Mesodermal cell (in vitro differentiated cells): ENCODE measurements around the gene VAPB.
"Not testable (repeated sequence)": the region's sequence is repeated elsewhere in the genome, so short reads cannot be mapped to it uniquely, and the experiment has no call there.

Experiments
- H3K27ac ChIP-seq: 2 replicates; pipeline ENCODE4 v1.7.0; 2013; ENCODE audit warnings: mild to moderate bottlenecking, low read depth, low read length, moderate library complexity; ENCODE audit not compliant: severe bottlenecking
- H3K36me3 ChIP-seq: 2 replicates; pipeline ENCODE4 v1.7.1; 2013; ENCODE audit warnings: mild to moderate bottlenecking, low read length, moderate library complexity; ENCODE audit not compliant: control insufficient read depth, insufficient read depth
- H3K4me1 ChIP-seq: one replicate; pipeline ENCODE4 v1.7.1; 2013; ENCODE audit warnings: mild to moderate bottlenecking, low read length; ENCODE audit not compliant: insufficient read depth, control insufficient read depth, poor library complexity, severe bottlenecking
- H3K4me3 ChIP-seq: 2 replicates; pipeline ENCODE4 v1.7.0; 2013; ENCODE audit warnings: low read length, control low read depth, mild to moderate bottlenecking; ENCODE audit not compliant: insufficient read depth, poor library complexity, severe bottlenecking; ENCODE audit errors: extremely low read depth
- H3K9me3 ChIP-seq: 2 replicates; pipeline ENCODE4 v1.7.1; 2013; ENCODE audit warnings: mild to moderate bottlenecking, low read length, moderate library complexity; ENCODE audit not compliant: control insufficient read depth
- WGBS, 2 experiments: methylation state at CpG; one replicate each; pipeline ENCODE4 v1.1.5; 2013; ENCODE audit warnings: missing lambda C conversion rate in 2 of 2; ENCODE audit not compliant: insufficient coverage in 2 of 2; 5-methylcytosine and 5-hydroxymethylcytosine counted together

VAPB gene

DNA sequence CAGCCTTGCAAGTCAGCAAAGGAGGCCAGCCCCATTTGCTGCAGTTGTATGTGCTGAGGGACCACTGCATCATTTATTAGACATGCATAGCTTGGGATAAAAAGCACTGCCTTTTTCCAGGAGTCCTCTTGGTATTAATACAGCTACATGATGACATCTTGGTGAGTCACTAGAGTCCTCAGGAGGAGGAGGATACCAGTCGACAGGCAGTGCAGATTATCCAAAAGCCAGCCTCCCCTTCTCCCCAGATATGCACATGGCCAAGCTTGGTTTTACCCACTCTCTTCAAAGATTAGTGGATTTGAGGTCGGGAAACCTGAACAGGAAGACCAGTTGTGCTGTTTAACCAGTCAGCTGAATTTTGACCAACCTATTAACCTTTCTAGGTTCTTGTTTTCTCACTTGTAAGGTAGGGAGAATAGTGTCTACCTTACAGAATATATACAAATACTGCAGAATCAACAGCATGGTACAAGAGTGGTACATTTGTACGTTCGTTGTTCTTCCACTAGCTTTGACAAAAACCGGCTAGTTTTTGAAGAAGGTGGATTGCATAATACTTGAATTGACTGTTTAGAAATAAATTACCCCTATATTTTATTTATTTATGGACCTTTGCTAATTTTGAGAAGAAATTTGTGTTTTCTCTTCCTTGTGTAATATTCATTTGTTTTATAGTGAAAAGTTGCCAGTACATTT, 31.9 kb downstream of the VAPB start:
- H3K4me1 ChIP-seq: peaks cover 2% of the 10 kb centered on the region
- no peaks in the 10 kb centered on the region for H3K9me3 ChIP-seq
- no peak overlapping the region for H3K27ac ChIP-seq
- WGBS, 2 experiments: 60% methylated on average over 1 of the region's 5 CpGs; no CpG with 5 or more reads in 1 of the 2 experiments
- H3K4me3 ChIP-seq: no peak overlapping the region
- H3K36me3 ChIP-seq: peaks cover 70% of the 10 kb centered on the region

DNA sequence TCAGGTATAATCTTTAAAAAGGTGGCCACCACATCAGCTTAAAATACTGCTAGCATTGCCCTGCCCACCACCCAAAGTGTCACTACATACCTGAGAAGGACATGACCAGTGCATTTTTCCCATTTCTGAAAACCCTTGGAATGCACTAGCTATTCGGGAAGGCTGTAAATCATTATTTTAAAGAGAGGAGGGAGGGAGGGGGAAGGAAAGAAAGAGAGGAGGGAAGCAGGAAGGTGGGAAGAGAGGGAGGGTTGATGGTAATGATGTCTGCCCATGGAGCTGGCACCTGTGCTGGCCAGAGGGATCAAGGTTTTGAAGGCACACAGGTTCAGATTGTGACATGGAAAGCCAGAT, 32.4 kb downstream of the VAPB start:
- H3K4me1 ChIP-seq: peaks cover 2% of the 10 kb centered on the region
- H3K27ac ChIP-seq: no peak overlapping the region
- H3K4me3 ChIP-seq: no peak overlapping the region
- H3K9me3 ChIP-seq: no peaks in the 10 kb centered on the region
- peaks cover 71% of the 10 kb centered on the region for H3K36me3 ChIP-seq
- 86 to 100% methylated on average over 1 of the region's 1 CpG for WGBS, 2 experiments

GRCh38 chr20:58424218-58424969, 35.4 kb downstream of the VAPB start:
- Histone ChIP-seq H3K9me3 (no peaks in the 10 kb centered on the region), H3K36me3 (peaks cover 73% of the 10 kb centered on the region), H3K4me3 (no peak overlapping the region), H3K27ac (no peak overlapping the region), H3K4me1 (peaks cover 2% of the 10 kb centered on the region)
- WGBS, 2 experiments: 68 to 80% methylated on average over 4 to 5 of the region's 6 CpGs

- not testable (repeated sequence) for H3K4me3 ChIP-seq, H3K4me1 ChIP-seq
- 91 to 100% methylated on average over 2 to 3 of the region's 3 CpGs for WGBS, 2 experiments
Measured at GRCh38 chr20:58427571-58427970, 38.5 kb downstream of the VAPB start.

GRCh38 chr20:58428364-58428763, 39.3 kb downstream of the VAPB start:
- Histone ChIP-seq H3K9me3 (no peaks in the 10 kb centered on the region), H3K4me3 (no peak overlapping the region), H3K36me3 (peaks cover 69% of the 10 kb centered on the region), H3K27ac (no peak overlapping the region), H3K4me1 (peaks cover 2% of the 10 kb centered on the region)
- 86% methylated on average over 1 to 2 of the region's 2 CpGs for WGBS, 2 experiments

More at GRCh38 chr20:58427571-58427970, 38.5 kb downstream of the VAPB start:
- H3K36me3 ChIP-seq: peaks cover 71% of the 10 kb centered on the region
- not testable (repeated sequence) for H3K9me3 ChIP-seq, H3K27ac ChIP-seq

DNA sequence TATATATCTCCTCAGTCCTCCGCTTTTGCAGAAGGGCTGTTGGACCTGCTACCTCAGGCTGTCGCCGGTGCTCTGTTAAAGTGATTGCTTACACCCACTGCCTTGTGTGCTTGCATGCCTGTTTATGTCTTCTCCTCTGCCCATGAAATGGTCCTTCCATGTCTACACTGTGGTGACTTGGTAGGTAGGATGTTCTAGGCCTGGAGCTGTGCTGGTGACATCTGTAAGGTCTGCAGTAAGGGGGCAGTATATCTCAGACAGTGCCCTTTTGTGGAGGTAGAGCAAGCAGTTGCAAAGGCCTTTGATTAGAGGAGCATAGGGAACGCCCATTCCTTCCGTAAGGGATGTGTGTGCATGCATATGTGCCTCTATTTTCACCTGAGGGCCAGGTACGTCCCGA, 40.3 kb downstream of the VAPB start:
- no peak overlapping the region for H3K4me3 ChIP-seq
- peaks cover 68% of the 10 kb centered on the region for H3K36me3 ChIP-seq
- peaks cover 9% of the 10 kb centered on the region for H3K4me1 ChIP-seq
- no peaks in the 10 kb centered on the region for H3K9me3 ChIP-seq
- WGBS, 2 experiments: 99 to 100% methylated on average over 7 of the region's 7 CpGs
- H3K27ac ChIP-seq: no peak overlapping the region

DNA sequence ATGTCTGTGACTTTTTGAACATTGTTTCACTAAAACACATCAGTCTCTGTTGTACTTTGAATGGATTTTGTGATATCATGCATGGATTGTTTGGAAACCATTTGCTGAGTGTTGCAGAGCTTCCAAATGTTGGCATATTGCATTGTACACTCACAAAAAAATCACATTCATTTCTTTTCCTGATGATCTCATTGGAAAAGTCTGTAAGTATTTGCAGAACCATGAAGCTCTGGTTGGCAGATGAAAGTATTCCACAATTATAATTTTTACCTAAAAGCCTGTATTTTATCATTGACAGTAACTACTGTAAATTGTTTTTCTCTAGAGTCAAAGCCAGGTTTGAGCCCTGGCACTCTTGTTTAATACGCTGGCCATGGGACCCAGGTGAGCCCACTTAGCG, 42.1 kb downstream of the VAPB start:
- 100% methylated on average over 1 of the region's 2 CpGs; no CpG with 5 or more reads in 1 of the 2 experiments for WGBS, 2 experiments
- peaks cover 9% of the 10 kb centered on the region for H3K4me1 ChIP-seq
- H3K36me3 ChIP-seq: peaks cover 63% of the 10 kb centered on the region
- H3K27ac ChIP-seq: no peak overlapping the region
- no peaks in the 10 kb centered on the region for H3K9me3 ChIP-seq
- no peak overlapping the region for H3K4me3 ChIP-seq

- Histone ChIP-seq H3K4me1 (peaks cover 9% of the 10 kb centered on the region), H3K9me3 (no peaks in the 10 kb centered on the region), H3K27ac (no peak overlapping the region), H3K4me3 (no peak overlapping the region), H3K36me3 (peaks cover 61% of the 10 kb centered on the region)
- 96% methylated on average over 2 to 3 of the region's 3 CpGs for WGBS, 2 experiments
Measured at GRCh38 chr20:58432186-58432954, 43.3 kb downstream of the VAPB start.

GRCh38 chr20:58433029-58433647, 44.1 kb downstream of the VAPB start:
- no peak overlapping the region for H3K4me3 ChIP-seq
- peaks cover 64% of the 10 kb centered on the region for H3K36me3 ChIP-seq
- H3K27ac ChIP-seq: no peak overlapping the region
- no peaks in the 10 kb centered on the region for H3K9me3 ChIP-seq
- H3K4me1 ChIP-seq: peaks cover 9% of the 10 kb centered on the region
- WGBS, 2 experiments: 80 to 90% methylated on average over 1 to 2 of the region's 2 CpGs

DNA sequence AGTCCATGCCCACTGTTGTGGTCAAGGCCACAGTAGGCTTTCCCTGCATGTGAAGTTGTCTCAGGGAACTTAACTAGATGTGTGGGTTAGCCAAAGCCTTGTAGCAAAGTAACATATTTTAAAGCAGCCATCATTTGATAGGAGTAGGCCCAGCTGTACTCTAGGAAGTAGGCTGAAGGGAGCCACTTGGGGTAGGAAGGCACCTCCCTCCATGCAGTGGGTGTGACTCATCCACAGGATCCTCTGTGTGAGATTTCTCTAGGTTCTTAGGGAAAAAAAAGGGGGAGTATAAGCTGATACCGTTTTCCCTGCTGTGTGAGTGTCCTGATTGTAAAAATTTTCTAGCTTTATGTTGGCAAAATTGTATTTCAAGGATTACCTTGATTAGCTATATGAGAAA, 44.7 kb downstream of the VAPB start:
- Histone ChIP-seq H3K4me1 (peaks cover 9% of the 10 kb centered on the region), H3K9me3 (no peaks in the 10 kb centered on the region), H3K36me3 (peaks cover 64% of the 10 kb centered on the region), H3K4me3 (no peak overlapping the region), H3K27ac (no peak overlapping the region)
- WGBS, 2 experiments: 63 to 78% methylated on average over 1 of the region's 1 CpG
